ENCODE results near the gene GLDN. TPM values are rescaled to one million over a fixed set of nuclear protein-coding genes. Genes with fewer than 3 reads are reported as not detected.
A peak's percentile ranks its signal among the peaks of the same experiment; 100 is the strongest.

Gene GLDN
- total and polyA plus RNA-seq, 2 experiments from 2014 or later: 0.92 TPM; not detected in 1

GRCh38 chr15:51338496-51338895 lies 3.0 kb upstream of the GLDN start, which contains the start of gene CYP19A1:
TSS of gene CYP19A1 (minus strand) at chr15:51338596. CDS start at chr15:51242912, 95,684 bp downstream.
- Histone ChIP-seq H3K9me3 (ENCODE audit: low read depth) (no peaks in the 10 kb centered on the region), H3K27ac (no peak within 1 kb of the TSS), H3K36me3 (no peaks in the 10 kb centered on the region), H3K4me3 (no peak within 1 kb of the TSS), H3K4me1 (ENCODE audit: low read depth) (peaks cover 18% of the 10 kb centered on the region), H3K27me3 (peaks cover 47% of the 10 kb centered on the region)
- TF ChIP-seq CTCF (IDR thresholded peaks at IDR 0.05; ENCODE audit: low read depth, low read length): no peak
- no peak for DNase-seq (ENCODE audit: low read depth in 1 of 2, low spot score in 1 of 2)

GRCh38 chr15:51342227-51342999 lies 958 bp downstream of the GLDN start:
- H3K36me3 ChIP-seq: no peaks in the 10 kb centered on the region
- no peak for TF ChIP-seq CTCF (IDR thresholded peaks at IDR 0.05; ENCODE audit: low read depth, low read length)
- peak overlapping the region; percentile 46 for H3K4me3 ChIP-seq
- H3K4me1 ChIP-seq (ENCODE audit: low read depth): peaks cover 4% of the 10 kb centered on the region
- H3K27ac ChIP-seq: no peak overlapping the region
- H3K9me3 ChIP-seq (ENCODE audit: low read depth): no peaks in the 10 kb centered on the region
- no peak for DNase-seq (ENCODE audit: low read depth in 1 of 2, low spot score in 1 of 2)
- peaks cover 65% of the 10 kb centered on the region for H3K27me3 ChIP-seq

GRCh38 chr15:51343466-51343865 lies 2.0 kb downstream of the GLDN start:
- no peak for TF ChIP-seq CTCF (IDR thresholded peaks at IDR 0.05; ENCODE audit: low read depth, low read length)
- H3K9me3 ChIP-seq (ENCODE audit: low read depth): no peaks in the 10 kb centered on the region
- no peaks in the 10 kb centered on the region for H3K36me3 ChIP-seq
- H3K4me3 ChIP-seq: no peak overlapping the region
- DNase-seq (ENCODE audit: low read depth in 1 of 2, low spot score in 1 of 2): no peak
- H3K27ac ChIP-seq: no peak overlapping the region
- H3K4me1 ChIP-seq (ENCODE audit: low read depth): peaks cover 4% of the 10 kb centered on the region
- peaks cover 60% of the 10 kb centered on the region for H3K27me3 ChIP-seq

- Histone ChIP-seq H3K27ac (no peak overlapping the region), H3K27me3 (peaks cover 42% of the 10 kb centered on the region), H3K9me3 (ENCODE audit: low read depth) (no peaks in the 10 kb centered on the region), H3K4me3 (no peak overlapping the region), H3K36me3 (no peaks in the 10 kb centered on the region), H3K4me1 (ENCODE audit: low read depth) (peaks cover 10% of the 10 kb centered on the region)
- TF ChIP-seq CTCF (IDR thresholded peaks at IDR 0.05; ENCODE audit: low read depth, low read length): no peak
- no peak for DNase-seq (ENCODE audit: low read depth in 1 of 2, low spot score in 1 of 2)
Observed at GRCh38 chr15:51346136-51346535, 4.7 kb downstream of the GLDN start.

GRCh38 chr15:51348688-51349087 lies 7.2 kb downstream of the GLDN start:
- DNase-seq (ENCODE audit: low read depth in 1 of 2, low spot score in 1 of 2): no peak
- Histone ChIP-seq H3K9me3 (ENCODE audit: low read depth) (no peaks in the 10 kb centered on the region), H3K27ac (no peak overlapping the region)

More at GRCh38 chr15:51348688-51349087, 7.2 kb downstream of the GLDN start:
- peaks cover 6% of the 10 kb centered on the region for H3K4me1 ChIP-seq (ENCODE audit: low read depth)
- H3K36me3 ChIP-seq: no peaks in the 10 kb centered on the region
- no peak overlapping the region for H3K4me3 ChIP-seq
- H3K27me3 ChIP-seq: peaks cover 16% of the 10 kb centered on the region
- no peak for TF ChIP-seq CTCF (IDR thresholded peaks at IDR 0.05; ENCODE audit: low read depth, low read length)

Data from cardiac muscle cell (in vitro differentiated cells and primary cell).